Natural killer cell treated with Interleukin-12 subunit alpha and Interleukin-12 subunit beta and Interleukin-15 and Interleukin-18, amount 100 ng/mL, for 72 hours (primary cell): ENCODE data around the gene SLC4A5. TPM values are rescaled to one million over a fixed set of nuclear protein-coding genes. Genes with fewer than 3 reads are reported as not detected.

Experiments
- ATAC-seq, 2 donors: fragments of 150-1000 bp; cut with Tn5 transposase in 1 of 2; sonication (Bioruptor Pico), chemical (Tn5 transposase) in 1 of 2; 2 replicates each; pipeline ENCODE4 v1.10.0; 2021
- DNase-seq: peaks from one replicate; pipeline ENCODE4 v3.0.0; 2022; ENCODE audit warnings: low spot score
- H3K27ac Mint-ChIP-seq, 2 donors: 1 replicate in 1 of 2; 2 replicates in 1 of 2; pipeline ENCODE4 v1.8.0; 2022; ENCODE audit warnings: mixed read lengths in 2 of 2, mild to moderate bottlenecking in 1 of 2, moderate library complexity in 1 of 2
- H3K27me3 Mint-ChIP-seq, 2 donors: 1 replicate in 1 of 2; 2 replicates in 1 of 2; pipeline ENCODE4 v1.8.0; 2022; ENCODE audit warnings: mixed read lengths in 2 of 2
- H3K36me3 Mint-ChIP-seq: one replicate; pipeline ENCODE4 v1.8.0; 2022; ENCODE audit warnings: mixed read lengths
- H3K4me1 Mint-ChIP-seq, 2 donors: 1 replicate in 1 of 2; 2 replicates in 1 of 2; pipeline ENCODE4 v1.8.0; 2022; ENCODE audit warnings: low read depth in 2 of 2, mixed read lengths in 2 of 2, mild to moderate bottlenecking in 1 of 2
- H3K4me3 Mint-ChIP-seq: one replicate; pipeline ENCODE4 v1.8.0; 2022; ENCODE audit warnings: mixed read lengths
- H3K9me3 Mint-ChIP-seq: 2 replicates; pipeline ENCODE4 v1.8.0; 2022; ENCODE audit warnings: mixed read lengths
- total RNA-seq, 2 donors: library from RNA; stranded (reverse); gene quantifications; one replicate each; pipeline ENCODE4 v1.2.3, GENCODE V29; 2022

The SLC4A5 gene
- total RNA-seq = 1 to 10 TPM; 1.2 to 3.2 TPM

GRCh38 chr2:74343316-74343715 lies at the start of gene SLC4A5:
Gene SLC4A5, minus strand, starts transcription at chr2:74343416. Its CDS starts 28,393 bp downstream, at chr2:74315023.
- H3K4me1 Mint-ChIP-seq = peaks cover 0 to 6% of the 10 kb centered on the region in 2 donors
- peaks cover 0 to 9% of the 10 kb centered on the region in 2 donors for H3K27me3 Mint-ChIP-seq
- DNase-seq (no peak), ATAC-seq (no peak)
- no peaks in the 10 kb centered on the region for H3K9me3 Mint-ChIP-seq
- H3K4me3 Mint-ChIP-seq = no peak within 1 kb of the TSS
- H3K36me3 Mint-ChIP-seq = no peaks in the 10 kb centered on the region
- H3K27ac Mint-ChIP-seq = no peak within 1 kb of the TSS

GRCh38 chr2:74392449-74392743 lies 49.2 kb upstream of the SLC4A5 start:
- Mint-ChIP-seq H3K27ac (peak overlapping the region; percentile 91 to 95), H3K4me3 (peak overlapping the region; percentile 93), H3K27me3 (peaks cover 6 to 7% of the 10 kb centered on the region in 2 donors), H3K9me3 (no peaks in the 10 kb centered on the region), H3K36me3 (no peaks in the 10 kb centered on the region), H3K4me1 (peaks cover 7 to 10% of the 10 kb centered on the region in 2 donors)
- DNase-seq (no peak), ATAC-seq (no peak)

GRCh38 chr2:74391580-74392448 lies 48.6 kb upstream of the SLC4A5 start:
- Mint-ChIP-seq H3K4me1 (peaks cover 7 to 10% of the 10 kb centered on the region in 2 donors), H3K36me3 (no peaks in the 10 kb centered on the region), H3K27me3 (peaks cover 6 to 7% of the 10 kb centered on the region in 2 donors), H3K4me3 (peak overlapping the region; percentile 93), H3K27ac (peak overlapping the region; percentile 91 to 95), H3K9me3 (no peaks in the 10 kb centered on the region)
- DNase-seq (peak; percentile 92), ATAC-seq (peak; percentile 87 to 92)

GRCh38 chr2:74391209-74391579 lies 48.0 kb upstream of the SLC4A5 start:
- no peaks in the 10 kb centered on the region for H3K36me3 Mint-ChIP-seq
- ATAC-seq (peak; percentile 33 to 54), DNase-seq (no peak)
- H3K27me3 Mint-ChIP-seq = peaks cover 6 to 7% of the 10 kb centered on the region in 2 donors
- H3K27ac Mint-ChIP-seq = peak overlapping the region; percentile 91 to 95
- no peaks in the 10 kb centered on the region for H3K9me3 Mint-ChIP-seq
- H3K4me1 Mint-ChIP-seq = peaks cover 7 to 10% of the 10 kb centered on the region in 2 donors
- peak overlapping the region; percentile 93 for H3K4me3 Mint-ChIP-seq

GRCh38 chr2:74390606-74391005 lies 47.4 kb upstream of the SLC4A5 start:
- Mint-ChIP-seq H3K4me1 (peaks cover 7 to 10% of the 10 kb centered on the region in 2 donors), H3K4me3 (peak overlapping the region; percentile 93), H3K36me3 (no peaks in the 10 kb centered on the region), H3K9me3 (no peaks in the 10 kb centered on the region), H3K27ac (no peak overlapping the region), H3K27me3 (peaks cover 6 to 7% of the 10 kb centered on the region in 2 donors)
- ATAC-seq (no peak), DNase-seq (no peak)

GRCh38 chr2:74387346-74387745 lies 44.1 kb upstream of the SLC4A5 start:
- Mint-ChIP-seq H3K4me1 (peaks cover 7 to 9% of the 10 kb centered on the region in 2 donors), H3K27ac (no peak overlapping the region), H3K36me3 (no peaks in the 10 kb centered on the region), H3K27me3 (no peaks in the 10 kb centered on the region), H3K4me3 (no peak overlapping the region), H3K9me3 (no peaks in the 10 kb centered on the region)
- ATAC-seq (peak in 1 of 2 donors; percentile 34), DNase-seq (no peak)

GRCh38 chr2:74385396-74385795 lies 42.2 kb upstream of the SLC4A5 start:
- Mint-ChIP-seq H3K4me3 (no peak overlapping the region), H3K27ac (no peak overlapping the region), H3K4me1 (peaks cover 11 to 12% of the 10 kb centered on the region in 2 donors), H3K27me3 (no peaks in the 10 kb centered on the region), H3K9me3 (no peaks in the 10 kb centered on the region), H3K36me3 (no peaks in the 10 kb centered on the region)
- ATAC-seq (no peak), DNase-seq (no peak)

- ATAC-seq = no peak
- H3K27me3 Mint-ChIP-seq = no peaks in the 10 kb centered on the region
- peaks cover 20 to 23% of the 10 kb centered on the region in 2 donors for H3K4me1 Mint-ChIP-seq
- no peaks in the 10 kb centered on the region for H3K36me3 Mint-ChIP-seq
- no peak for DNase-seq
- no peaks in the 10 kb centered on the region for H3K9me3 Mint-ChIP-seq
- H3K27ac Mint-ChIP-seq = no peak overlapping the region
- H3K4me3 Mint-ChIP-seq = no peak overlapping the region
Measured at GRCh38 chr2:74384051-74384450, 40.8 kb upstream of the SLC4A5 start.

- no peak overlapping the region for H3K4me3 Mint-ChIP-seq
- no peak overlapping the region for H3K27ac Mint-ChIP-seq
- DNase-seq (no peak), ATAC-seq (no peak)
- H3K9me3 Mint-ChIP-seq = no peaks in the 10 kb centered on the region
- peaks cover 26 to 30% of the 10 kb centered on the region in 2 donors for H3K4me1 Mint-ChIP-seq
- no peaks in the 10 kb centered on the region for H3K27me3 Mint-ChIP-seq
- no peaks in the 10 kb centered on the region for H3K36me3 Mint-ChIP-seq
Measured at GRCh38 chr2:74383254-74383653, 40.0 kb upstream of the SLC4A5 start.

- no peaks in the 10 kb centered on the region for H3K9me3 Mint-ChIP-seq
- ATAC-seq (no peak), DNase-seq (no peak)
- no peaks in the 10 kb centered on the region for H3K27me3 Mint-ChIP-seq
- peaks cover 30 to 42% of the 10 kb centered on the region in 2 donors for H3K4me1 Mint-ChIP-seq
- no peak overlapping the region for H3K4me3 Mint-ChIP-seq
- H3K27ac Mint-ChIP-seq = no peak overlapping the region
- no peaks in the 10 kb centered on the region for H3K36me3 Mint-ChIP-seq
Measured at GRCh38 chr2:74381751-74382150, 38.5 kb upstream of the SLC4A5 start.

GRCh38 chr2:74379851-74380789 lies 36.9 kb upstream of the SLC4A5 start, which contains the start of gene DCTN1:
Gene DCTN1, minus strand, starts transcription at chr2:74380311. Its CDS starts 274 bp downstream, at chr2:74380037.
- ATAC-seq = peak; percentile 74 to 76
- no peak for DNase-seq
- Mint-ChIP-seq H3K27ac (peak within 1 kb of the TSS; percentile 13 to 59), H3K4me1 (peaks cover 38 to 42% of the 10 kb centered on the region in 2 donors), H3K36me3 (no peaks in the 10 kb centered on the region), H3K4me3 (peak within 1 kb of the TSS; percentile 30), H3K27me3 (no peaks in the 10 kb centered on the region), H3K9me3 (no peaks in the 10 kb centered on the region)

- no peaks in the 10 kb centered on the region for H3K36me3 Mint-ChIP-seq
- H3K4me1 Mint-ChIP-seq = peaks cover 38 to 44% of the 10 kb centered on the region in 2 donors
- no peaks in the 10 kb centered on the region for H3K9me3 Mint-ChIP-seq
- DNase-seq = no peak
- H3K27ac Mint-ChIP-seq = no peak overlapping the region
- no peaks in the 10 kb centered on the region for H3K27me3 Mint-ChIP-seq
- no peak overlapping the region for H3K4me3 Mint-ChIP-seq
- ATAC-seq = no peak
Measured at GRCh38 chr2:74378007-74378406, 34.8 kb upstream of the SLC4A5 start.

- DNase-seq (no peak), ATAC-seq (no peak)
- H3K36me3 Mint-ChIP-seq = peaks cover 4% of the 10 kb centered on the region
- H3K27me3 Mint-ChIP-seq = no peaks in the 10 kb centered on the region
- H3K4me1 Mint-ChIP-seq = peaks cover 34 to 41% of the 10 kb centered on the region in 2 donors
- no peaks in the 10 kb centered on the region for H3K9me3 Mint-ChIP-seq
- no peak overlapping the region for H3K4me3 Mint-ChIP-seq
- H3K27ac Mint-ChIP-seq = peak overlapping the region in 1 of 2 donors; percentile 62
Measured at GRCh38 chr2:74375838-74376237, 32.6 kb upstream of the SLC4A5 start.
